GM12801 (cell line): ENCODE data around the gene PPP2R1B.

Experiments used
- CTCF ChIP-seq: IDR thresholded peaks from one replicate; pipeline ENCODE4 v1.5.1; 2011; ENCODE audit warnings: control low read depth; ENCODE audit not compliant: insufficient read length; ENCODE audit errors: extremely low read depth

The PPP2R1B gene

DNA sequence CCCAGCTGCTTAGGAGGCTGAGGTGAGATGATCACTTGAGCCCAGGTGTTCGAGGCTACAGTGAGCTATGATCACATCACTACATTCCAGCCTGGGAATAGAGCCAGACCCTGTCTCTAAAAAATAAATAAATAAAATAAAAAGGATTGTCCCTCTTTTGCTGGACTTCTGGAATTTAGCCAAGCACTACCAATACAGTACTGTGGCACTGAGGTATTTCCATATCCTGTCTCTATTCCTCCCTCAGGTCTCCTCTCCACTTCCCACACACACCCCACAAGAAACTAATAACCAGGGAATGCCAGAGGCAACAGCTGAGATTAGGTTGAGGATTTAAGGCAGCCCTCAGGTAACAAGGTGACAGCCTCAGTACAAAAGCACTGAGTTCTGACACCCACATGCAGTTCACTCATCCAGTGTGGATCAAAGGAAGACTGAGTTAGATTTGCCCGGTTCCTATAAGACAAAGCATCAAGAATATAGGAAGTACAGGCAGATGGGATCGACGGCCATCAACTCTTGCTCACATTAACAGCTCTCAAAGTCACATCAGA lies 4.5 kb upstream of the PPP2R1B start:
- TF ChIP-seq CTCF: no peak

DNA sequence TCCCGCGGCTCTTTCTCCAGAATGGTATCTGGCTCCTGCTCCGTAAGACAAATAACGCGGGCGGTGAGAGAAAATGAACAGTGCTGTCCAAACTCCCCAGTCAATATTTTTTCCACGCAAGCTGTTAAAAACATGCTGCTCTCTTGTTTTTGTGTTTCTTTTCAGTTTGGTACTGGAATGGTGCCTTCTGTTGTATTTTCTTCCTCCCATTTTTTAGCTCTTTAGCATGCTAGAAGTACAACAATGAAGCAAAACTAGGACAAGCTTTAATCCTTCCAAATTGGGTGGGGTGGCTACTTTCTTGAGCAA lies 599 bp upstream of the PPP2R1B start:
- TF ChIP-seq CTCF: no peak

DNA sequence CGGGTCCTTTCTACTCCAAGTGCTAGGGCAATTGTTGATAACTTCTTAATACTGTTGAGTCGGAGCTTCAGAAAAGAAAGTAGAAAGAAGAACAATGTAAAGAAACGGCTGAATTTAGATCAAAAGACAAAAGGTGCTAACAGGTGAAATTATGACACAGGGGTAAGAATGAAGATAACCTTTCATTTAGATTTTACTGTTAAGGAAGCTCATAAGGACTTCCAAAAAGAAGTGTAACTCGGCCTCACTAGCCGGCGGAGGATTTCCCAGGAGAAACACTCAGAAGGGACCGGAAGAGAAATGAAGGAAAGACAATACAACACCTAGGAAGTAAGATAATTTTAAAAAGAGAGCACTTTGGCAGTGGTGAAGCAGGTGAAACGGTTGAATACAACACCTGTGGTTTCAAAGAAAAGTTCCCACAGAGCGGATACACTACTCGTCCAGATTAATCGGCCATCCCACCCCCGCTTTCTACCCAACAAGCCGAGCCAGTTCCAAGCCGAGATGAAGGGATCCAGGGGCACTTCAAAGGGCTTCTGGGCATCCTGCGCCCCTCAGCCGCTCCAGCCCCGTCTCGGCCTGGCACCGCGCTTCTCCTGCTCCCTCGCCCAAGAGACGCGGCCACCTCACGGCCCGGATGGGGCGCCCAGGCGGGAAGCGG lies 737 bp downstream of the PPP2R1B start:
- no peak for TF ChIP-seq CTCF

DNA sequence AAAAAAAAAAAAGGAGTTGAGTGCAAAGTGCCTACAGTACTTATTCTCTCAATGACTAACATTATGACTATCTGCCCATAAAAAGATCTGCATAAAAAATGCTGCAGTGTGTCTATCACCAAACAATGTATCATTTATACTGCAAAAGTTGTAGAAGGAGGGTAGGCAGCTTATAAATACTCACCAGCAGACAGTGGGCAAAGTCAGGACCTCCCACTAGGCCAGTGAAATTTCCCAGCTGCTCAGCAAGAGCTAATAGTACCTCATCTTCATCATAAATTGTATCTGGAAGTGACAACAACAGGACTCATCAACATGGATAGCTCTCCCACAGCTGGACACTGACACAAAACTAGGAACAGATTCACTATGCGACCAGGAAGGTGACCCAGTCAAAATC lies 1.6 kb downstream of the PPP2R1B start:
- no peak for TF ChIP-seq CTCF

DNA sequence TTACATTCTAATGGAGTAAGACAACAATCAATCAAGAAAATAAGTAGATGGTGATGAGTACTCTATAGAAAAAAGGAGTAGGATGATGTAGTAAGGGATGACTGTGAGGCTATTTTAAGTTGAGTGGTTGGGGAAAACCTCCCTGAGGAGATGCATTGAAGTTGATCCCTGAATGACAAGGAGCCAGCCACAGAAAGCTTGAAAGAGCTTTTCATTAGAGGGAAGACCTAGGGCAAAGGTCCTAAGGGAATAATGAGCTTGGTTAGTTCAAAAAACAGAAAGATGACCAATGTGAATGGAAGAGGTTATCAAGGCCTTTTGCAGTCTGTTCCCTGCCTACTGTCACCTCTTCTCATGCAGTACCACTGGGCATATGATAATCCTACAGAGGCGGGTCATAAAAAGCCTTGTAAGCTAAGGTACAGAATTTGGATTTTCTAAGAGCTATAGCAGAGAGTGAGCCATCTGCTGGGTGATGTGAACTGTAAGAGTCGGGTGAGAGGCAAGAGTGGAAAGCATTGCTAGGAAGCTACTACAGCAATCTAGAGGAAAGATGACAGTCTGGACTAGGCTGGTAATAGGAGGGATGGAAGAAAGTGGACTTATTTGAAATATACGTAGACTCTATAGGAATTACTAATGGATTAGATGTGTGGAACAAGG lies 3.1 kb downstream of the PPP2R1B start:
- no peak for TF ChIP-seq CTCF

DNA sequence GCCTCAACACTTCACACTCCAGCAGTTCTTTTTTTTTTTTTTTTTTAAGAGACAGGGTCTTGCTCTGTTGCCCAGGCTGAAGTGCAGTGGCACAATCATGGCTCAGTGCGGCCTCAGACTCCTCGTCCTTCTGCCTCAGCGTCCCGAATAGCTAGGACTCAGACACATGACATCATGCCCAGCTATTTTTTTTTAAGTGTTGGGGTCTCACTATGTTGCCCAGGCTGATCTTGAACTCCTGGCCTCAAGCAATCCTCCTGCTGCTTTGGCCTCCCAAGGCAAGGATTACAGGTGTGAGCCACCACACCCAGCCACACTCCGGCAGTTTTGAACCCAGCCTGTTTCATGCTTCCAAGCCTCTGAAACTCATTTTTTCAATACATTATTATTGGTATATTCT lies 3.7 kb downstream of the PPP2R1B start:
- no peak for TF ChIP-seq CTCF

DNA sequence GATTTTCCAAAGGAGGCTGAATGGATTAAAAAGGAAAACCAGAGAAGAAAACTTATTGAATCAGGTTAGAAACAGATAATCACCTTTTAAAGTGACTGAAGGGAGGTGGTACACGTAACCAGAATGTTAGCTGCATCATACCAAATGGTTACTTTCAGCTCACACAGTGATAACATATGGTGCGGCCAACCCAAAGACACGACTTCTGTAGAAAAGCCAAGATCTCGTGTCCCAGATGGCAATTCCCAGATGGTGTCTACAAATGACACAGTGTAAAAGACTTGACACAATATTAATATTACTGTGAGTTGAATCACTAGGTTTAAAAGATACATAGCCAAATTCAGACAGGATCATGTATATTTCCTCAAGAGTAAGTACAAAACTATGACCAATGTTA lies 5.2 kb downstream of the PPP2R1B start:
- no peak for TF ChIP-seq CTCF
